Astrocyte (in vitro differentiated cells and primary cell): ENCODE results near the gene DCAF5. TPM values are rescaled to one million over a fixed set of nuclear protein-coding genes. Genes with fewer than 3 reads are reported as not detected.
A peak's percentile ranks its signal among the peaks of the same experiment; 100 is the strongest.

ENCODE experiments used
- DNase-seq: peaks from one replicate; pipeline ENCODE4 v3.0.0-alpha.2; 2010; ENCODE audit warnings: low read depth
- FAIRE-seq: peaks from 2 replicates; lab custom pipeline; 2011; peaks lifted over from hg19 to GRCh38; lab: Jason Lieb, UNC
- H2AFZ ChIP-seq: 2 replicates; pipeline ENCODE4 v1.6.0; 2012; ENCODE audit warnings: low read depth, low read length, inconsistent platforms
- H3K27ac ChIP-seq: 2 replicates; pipeline ENCODE4 v1.5.1; 2011; ENCODE audit warnings: low read depth, low read length, inconsistent platforms
- H3K27me3 ChIP-seq: 2 replicates; pipeline ENCODE4 v1.6.0; 2011; ENCODE audit warnings: low read length, inconsistent platforms; ENCODE audit not compliant: insufficient read depth
- H3K36me3 ChIP-seq: 2 replicates; pipeline ENCODE4 v1.5.1; 2011; ENCODE audit warnings: low read length, inconsistent platforms; ENCODE audit not compliant: insufficient read depth
- H3K4me1 ChIP-seq: 2 replicates; pipeline ENCODE4 v1.5.1; 2011; ENCODE audit warnings: low read length, inconsistent platforms; ENCODE audit not compliant: insufficient read depth
- H3K4me2 ChIP-seq: 2 replicates; pipeline ENCODE4 v1.6.0; 2012; ENCODE audit warnings: low read length, inconsistent platforms
- H3K4me3 ChIP-seq: 2 replicates; pipeline ENCODE4 v1.5.1; 2011; ENCODE audit warnings: low read depth, mild to moderate bottlenecking, low read length, inconsistent platforms; ENCODE audit not compliant: insufficient read depth
- H3K79me2 ChIP-seq: 2 replicates; pipeline ENCODE4 v1.6.0; 2012; ENCODE audit warnings: mild to moderate bottlenecking, low read length, inconsistent platforms; ENCODE audit not compliant: insufficient read depth
- H3K9ac ChIP-seq: 2 replicates; pipeline ENCODE4 v1.6.0; 2012; ENCODE audit warnings: mild to moderate bottlenecking, low read length, inconsistent platforms
- H3K9me3 ChIP-seq: 2 replicates; pipeline ENCODE4 v1.5.1; 2012; ENCODE audit warnings: low read depth, mild to moderate bottlenecking, low read length, inconsistent platforms; ENCODE audit not compliant: insufficient read depth
- H4K20me1 ChIP-seq: 2 replicates; pipeline ENCODE4 v1.6.0; 2012; ENCODE audit warnings: low read length, inconsistent platforms; ENCODE audit not compliant: insufficient read depth
- H3K27ac Mint-ChIP-seq: one replicate; pipeline ENCODE4 v1.8.0; 2021; ENCODE audit warnings: mild to moderate bottlenecking, mixed read lengths; ENCODE audit not compliant: unreplicated experiment
- H3K27me3 Mint-ChIP-seq: one replicate; pipeline ENCODE4 v1.8.0; 2021; ENCODE audit warnings: low read depth, mixed read lengths; ENCODE audit not compliant: unreplicated experiment
- H3K36me3 Mint-ChIP-seq: one replicate; pipeline ENCODE4 v1.8.0; 2021; ENCODE audit warnings: low read depth, mixed read lengths; ENCODE audit not compliant: unreplicated experiment
- H3K4me1 Mint-ChIP-seq: one replicate; pipeline ENCODE4 v1.8.0; 2021; ENCODE audit warnings: low read depth, mixed read lengths; ENCODE audit not compliant: unreplicated experiment
- H3K4me3 Mint-ChIP-seq: one replicate; pipeline ENCODE4 v1.8.0; 2021; ENCODE audit warnings: mild to moderate bottlenecking, moderate library complexity, mixed read lengths; ENCODE audit not compliant: unreplicated experiment
- H3K9me3 Mint-ChIP-seq: one replicate; pipeline ENCODE4 v1.8.0; 2021; ENCODE audit warnings: mild to moderate bottlenecking, mixed read lengths; ENCODE audit not compliant: unreplicated experiment
- EZH2 ChIP-seq: IDR thresholded peaks from 2 replicates; pipeline ENCODE4 v1.6.1; 2012; ENCODE audit warnings: mild to moderate bottlenecking, low read length, inconsistent platforms; ENCODE audit not compliant: insufficient read depth
- total RNA-seq: library from RNA; stranded (reverse); gene quantifications from 2 replicates; pipeline ENCODE4 v1.2.1, GENCODE V29; 2021
- TF ChIP-seq, protein P1 (sequence below): IDR thresholded peaks from 2 replicates; pipeline ENCODE4 v1.5.1; 2011; ENCODE audit warnings: low read depth, mild to moderate bottlenecking, inconsistent platforms, low read length, moderate library complexity; ENCODE audit not compliant: insufficient read depth

DCAF5 gene
- total RNA-seq, 1 donor from 2014 or later = 54.6 TPM

- H3K79me2 ChIP-seq = peaks cover 51% of the 10 kb centered on the region
- Mint-ChIP-seq H3K4me3 (no peak overlapping the region), H3K27ac (no peak overlapping the region)
Observed at GRCh38 chr14:69193721-69194120, 40.8 kb upstream of the DCAF5 start.

GRCh38 chr14:69191340-69192111, 38.6 kb upstream of the DCAF5 start, which contains the start of gene EXD2:
TSS of gene EXD2 (plus strand) at chr14:69191498. CDS start at chr14:69209471, 17,973 bp downstream.
- no peak for FAIRE-seq
- H3K27me3 ChIP-seq = peaks cover 2% of the 10 kb centered on the region

More at GRCh38 chr14:69193721-69194120, 40.8 kb upstream of the DCAF5 start:
- Histone ChIP-seq H3K27ac (no peak overlapping the region), H3K36me3 (no peaks in the 10 kb centered on the region), H2AFZ (no peak overlapping the region), H3K4me3 (no peak overlapping the region), H4K20me1 (peaks cover 3% of the 10 kb centered on the region), H3K4me1 (peaks cover 3% of the 10 kb centered on the region), H3K27me3 (no peaks in the 10 kb centered on the region), H3K9me3 (no peaks in the 10 kb centered on the region), H3K9ac (no peak overlapping the region), H3K4me2 (no peak overlapping the region)
- TF ChIP-seq EZH2 = no peak
- TF ChIP-seq, protein P1, sequence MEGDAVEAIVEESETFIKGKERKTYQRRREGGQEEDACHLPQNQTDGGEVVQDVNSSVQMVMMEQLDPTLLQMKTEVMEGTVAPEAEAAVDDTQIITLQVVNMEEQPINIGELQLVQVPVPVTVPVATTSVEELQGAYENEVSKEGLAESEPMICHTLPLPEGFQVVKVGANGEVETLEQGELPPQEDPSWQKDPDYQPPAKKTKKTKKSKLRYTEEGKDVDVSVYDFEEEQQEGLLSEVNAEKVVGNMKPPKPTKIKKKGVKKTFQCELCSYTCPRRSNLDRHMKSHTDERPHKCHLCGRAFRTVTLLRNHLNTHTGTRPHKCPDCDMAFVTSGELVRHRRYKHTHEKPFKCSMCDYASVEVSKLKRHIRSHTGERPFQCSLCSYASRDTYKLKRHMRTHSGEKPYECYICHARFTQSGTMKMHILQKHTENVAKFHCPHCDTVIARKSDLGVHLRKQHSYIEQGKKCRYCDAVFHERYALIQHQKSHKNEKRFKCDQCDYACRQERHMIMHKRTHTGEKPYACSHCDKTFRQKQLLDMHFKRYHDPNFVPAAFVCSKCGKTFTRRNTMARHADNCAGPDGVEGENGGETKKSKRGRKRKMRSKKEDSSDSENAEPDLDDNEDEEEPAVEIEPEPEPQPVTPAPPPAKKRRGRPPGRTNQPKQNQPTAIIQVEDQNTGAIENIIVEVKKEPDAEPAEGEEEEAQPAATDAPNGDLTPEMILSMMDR = no peak
- no peaks in the 10 kb centered on the region for H3K9me3 Mint-ChIP-seq
- H3K4me1 Mint-ChIP-seq = peaks cover 8% of the 10 kb centered on the region
- no peak for FAIRE-seq
- no peak for DNase-seq
- no peaks in the 10 kb centered on the region for H3K27me3 Mint-ChIP-seq
- no peaks in the 10 kb centered on the region for H3K36me3 Mint-ChIP-seq

More at GRCh38 chr14:69191340-69192111, 38.6 kb upstream of the DCAF5 start, which contains the start of gene EXD2:
- peak; percentile 69 for DNase-seq
- H3K4me1 Mint-ChIP-seq = peaks cover 5% of the 10 kb centered on the region
- no peaks in the 10 kb centered on the region for H3K9me3 Mint-ChIP-seq
- H3K79me2 ChIP-seq = peaks cover 38% of the 10 kb centered on the region
- no peak for TF ChIP-seq EZH2
- TF ChIP-seq, protein P1 = no peak
- no peaks in the 10 kb centered on the region for H3K36me3 ChIP-seq
- H3K4me1 ChIP-seq = peaks cover 3% of the 10 kb centered on the region
- H3K4me2 ChIP-seq = peak within 1 kb of the TSS; percentile 91
- peak within 1 kb of the TSS; percentile 88 for H3K4me3 ChIP-seq
- peak within 1 kb of the TSS; percentile 94 for H3K27ac Mint-ChIP-seq
- no peaks in the 10 kb centered on the region for H3K36me3 Mint-ChIP-seq
- peak within 1 kb of the TSS; percentile 87 for H3K9ac ChIP-seq
- H3K4me3 Mint-ChIP-seq = peak within 1 kb of the TSS; percentile 95
- no peaks in the 10 kb centered on the region for H4K20me1 ChIP-seq
- peak within 1 kb of the TSS; percentile 53 for H3K27ac ChIP-seq
- H2AFZ ChIP-seq = peak within 1 kb of the TSS; percentile 98
- no peaks in the 10 kb centered on the region for H3K9me3 ChIP-seq
- no peaks in the 10 kb centered on the region for H3K27me3 Mint-ChIP-seq
